Measurements from ENCODE around the gene DSCAML1.

DNA sequence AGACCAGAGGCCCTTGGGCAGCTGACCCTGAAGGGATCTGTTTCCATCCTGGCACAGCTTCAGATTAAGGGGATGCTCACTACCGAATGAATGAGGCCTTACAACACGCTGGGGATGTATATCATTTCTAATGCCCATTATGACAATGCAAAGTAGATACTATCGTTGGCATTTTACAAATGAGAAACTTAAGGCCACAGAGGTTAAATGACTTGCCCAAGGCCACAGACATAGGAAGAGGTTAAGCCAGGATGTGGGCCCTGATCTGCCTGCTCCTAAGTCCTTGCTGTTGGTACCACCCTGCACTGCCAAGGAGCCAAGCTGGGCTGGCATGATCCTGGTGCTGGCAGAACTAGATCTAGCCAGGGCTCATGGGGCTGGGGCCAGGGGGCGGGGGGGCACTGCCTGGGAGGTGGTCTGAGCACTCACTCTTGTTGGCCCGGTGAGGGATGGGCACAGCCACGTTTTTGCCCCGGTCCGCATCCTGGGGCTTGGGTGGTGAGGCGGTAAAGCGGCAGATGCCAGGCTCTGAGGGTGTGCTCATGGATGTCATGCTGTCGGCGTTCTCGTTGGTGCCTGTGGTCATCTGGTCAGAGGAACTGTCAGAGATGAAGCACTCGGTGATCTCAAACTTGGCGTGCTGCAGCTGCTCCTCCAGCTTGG, 366.6 kb downstream of the DSCAML1 start:
- TF ChIP-seq, protein P1, sequence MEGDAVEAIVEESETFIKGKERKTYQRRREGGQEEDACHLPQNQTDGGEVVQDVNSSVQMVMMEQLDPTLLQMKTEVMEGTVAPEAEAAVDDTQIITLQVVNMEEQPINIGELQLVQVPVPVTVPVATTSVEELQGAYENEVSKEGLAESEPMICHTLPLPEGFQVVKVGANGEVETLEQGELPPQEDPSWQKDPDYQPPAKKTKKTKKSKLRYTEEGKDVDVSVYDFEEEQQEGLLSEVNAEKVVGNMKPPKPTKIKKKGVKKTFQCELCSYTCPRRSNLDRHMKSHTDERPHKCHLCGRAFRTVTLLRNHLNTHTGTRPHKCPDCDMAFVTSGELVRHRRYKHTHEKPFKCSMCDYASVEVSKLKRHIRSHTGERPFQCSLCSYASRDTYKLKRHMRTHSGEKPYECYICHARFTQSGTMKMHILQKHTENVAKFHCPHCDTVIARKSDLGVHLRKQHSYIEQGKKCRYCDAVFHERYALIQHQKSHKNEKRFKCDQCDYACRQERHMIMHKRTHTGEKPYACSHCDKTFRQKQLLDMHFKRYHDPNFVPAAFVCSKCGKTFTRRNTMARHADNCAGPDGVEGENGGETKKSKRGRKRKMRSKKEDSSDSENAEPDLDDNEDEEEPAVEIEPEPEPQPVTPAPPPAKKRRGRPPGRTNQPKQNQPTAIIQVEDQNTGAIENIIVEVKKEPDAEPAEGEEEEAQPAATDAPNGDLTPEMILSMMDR (IDR thresholded peaks at IDR 0.05) = no peak
- no peak for TF ChIP-seq POLR2A (IDR thresholded peaks at IDR 0.05)

Data from testis (tissue), 2 donors.